HEK293T (cell line): Measurements from ENCODE around the gene ASXL1.

Experiments used
- ARNT ChIP-seq: fragments of 450-650 bp; IDR thresholded peaks from 2 replicates; pipeline ENCODE4 v1.6.1; 2017; ENCODE audit warnings: mild to moderate bottlenecking
- BHLHE40 ChIP-seq: fragments of 450-650 bp; IDR thresholded peaks from 2 replicates; pipeline ENCODE4 v1.6.1; 2016; ENCODE audit warnings: mild to moderate bottlenecking, moderate library complexity, borderline replicate concordance
- ELF4 ChIP-seq: fragments of 450-650 bp; IDR thresholded peaks from 2 replicates; pipeline ENCODE4 v1.6.1; 2017; ENCODE audit warnings: antibody characterized with exemption
- FOXK2 ChIP-seq: fragments of 450-650 bp; IDR thresholded peaks from 2 replicates; pipeline ENCODE4 v1.6.1; 2016; ENCODE audit warnings: mild to moderate bottlenecking
- HDGF ChIP-seq: fragments of 450-650 bp; IDR thresholded peaks from 2 replicates; pipeline ENCODE4 v1.6.1; 2017; ENCODE audit warnings: antibody characterized with exemption, borderline replicate concordance
- NFRKB ChIP-seq: fragments of 450-650 bp; IDR thresholded peaks from 2 replicates; pipeline ENCODE4 v1.6.1; 2016; ENCODE audit warnings: mild to moderate bottlenecking, moderate library complexity
- SP1 ChIP-seq: fragments of 450-650 bp; IDR thresholded peaks from 2 replicates; pipeline ENCODE4 v1.6.1; 2017
- SUZ12 ChIP-seq: fragments of 450-650 bp; IDR thresholded peaks from 2 replicates; pipeline ENCODE4 v1.6.1; 2016; ENCODE audit warnings: mild to moderate bottlenecking
- TARDBP ChIP-seq: fragments of 450-650 bp; IDR thresholded peaks from 2 replicates; pipeline ENCODE4 v1.6.1; 2016
- TF ChIP-seq, protein P1 (sequence below): fragments of 450-650 bp; IDR thresholded peaks from 2 replicates; pipeline ENCODE4 v1.6.1; 2016

DNA sequence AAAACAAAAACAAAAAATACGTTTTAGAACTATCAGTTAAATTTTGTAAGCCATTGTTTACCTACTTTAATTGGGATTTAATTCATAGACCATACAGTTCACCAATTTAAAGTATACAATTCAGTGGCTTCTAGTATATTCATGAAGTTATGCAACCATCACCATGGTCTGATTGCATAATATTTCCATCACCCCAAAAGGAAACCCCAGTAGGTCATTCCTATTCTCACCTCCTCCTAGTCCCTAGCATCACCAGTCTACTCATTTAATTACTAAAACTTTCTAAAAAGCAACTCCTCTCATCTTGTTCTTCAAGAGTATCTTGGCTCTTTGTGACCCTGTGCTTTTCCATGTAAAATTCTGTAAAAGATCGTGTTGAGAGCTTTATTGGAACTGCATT, 60.2 kb downstream of the ASXL1 start:
- TF ChIP-seq, protein P1, sequence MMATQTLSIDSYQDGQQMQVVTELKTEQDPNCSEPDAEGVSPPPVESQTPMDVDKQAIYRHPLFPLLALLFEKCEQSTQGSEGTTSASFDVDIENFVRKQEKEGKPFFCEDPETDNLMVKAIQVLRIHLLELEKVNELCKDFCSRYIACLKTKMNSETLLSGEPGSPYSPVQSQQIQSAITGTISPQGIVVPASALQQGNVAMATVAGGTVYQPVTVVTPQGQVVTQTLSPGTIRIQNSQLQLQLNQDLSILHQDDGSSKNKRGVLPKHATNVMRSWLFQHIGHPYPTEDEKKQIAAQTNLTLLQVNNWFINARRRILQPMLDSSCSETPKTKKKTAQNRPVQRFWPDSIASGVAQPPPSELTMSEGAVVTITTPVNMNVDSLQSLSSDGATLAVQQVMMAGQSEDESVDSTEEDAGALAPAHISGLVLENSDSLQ: no peak
- TF ChIP-seq FOXK2 (no peak), BHLHE40 (no peak), TARDBP (no peak), ARNT (no peak), NFRKB (no peak), SP1 (no peak), SUZ12 (no peak), ELF4 (no peak), HDGF (no peak)
